Measurements from ENCODE around the gene GALNT10. TPM values are rescaled to one million over a fixed set of nuclear protein-coding genes. Genes with fewer than 3 reads are reported as not detected.
A peak's percentile ranks its signal among the peaks of the same experiment; 100 is the strongest.

Gene GALNT10
- total and polyA plus RNA-seq, 5 donors: 3.4 to 21.7 (median 15.4) TPM

DNA sequence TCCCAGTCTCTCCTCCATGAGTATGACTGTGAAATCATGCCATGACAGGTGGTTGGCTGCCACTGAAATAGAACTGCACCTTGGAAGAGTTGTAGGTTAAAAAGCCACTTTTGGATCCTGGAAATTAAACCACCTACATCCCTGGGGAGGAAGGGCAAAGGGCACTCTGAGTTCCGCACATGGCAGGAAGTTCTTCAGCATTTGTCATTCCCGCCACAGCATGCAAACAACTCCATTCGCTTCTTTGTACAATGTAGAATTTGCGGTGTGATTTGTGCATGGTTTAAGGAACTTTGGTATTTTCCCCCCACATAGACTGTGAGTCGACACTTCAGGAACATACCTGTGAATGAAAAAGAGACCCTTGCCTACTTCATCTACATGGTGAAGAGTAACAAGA is 265.1 kb downstream of the GALNT10 start:
- WGBS: 82% methylated on average over 5 of the region's 5 CpGs
- Histone ChIP-seq H3K4me1 (ENCODE audit: control insufficient read depth, insufficient read depth, low read length) (peaks cover 4% of the 10 kb centered on the region), H3K4me3 (ENCODE audit: low read length) (no peak overlapping the region), H3K27ac (ENCODE audit: low read length) (no peak overlapping the region), H3K27me3 (ENCODE audit: control insufficient read depth, insufficient read depth) (no peaks in the 10 kb centered on the region), H3K9me3 (ENCODE audit: control insufficient read depth, low read length) (no peaks in the 10 kb centered on the region)
- intact Hi-C loops (cut with DNase I): no loop called here
- DNase-seq (no peak), ATAC-seq (no peak)

DNA sequence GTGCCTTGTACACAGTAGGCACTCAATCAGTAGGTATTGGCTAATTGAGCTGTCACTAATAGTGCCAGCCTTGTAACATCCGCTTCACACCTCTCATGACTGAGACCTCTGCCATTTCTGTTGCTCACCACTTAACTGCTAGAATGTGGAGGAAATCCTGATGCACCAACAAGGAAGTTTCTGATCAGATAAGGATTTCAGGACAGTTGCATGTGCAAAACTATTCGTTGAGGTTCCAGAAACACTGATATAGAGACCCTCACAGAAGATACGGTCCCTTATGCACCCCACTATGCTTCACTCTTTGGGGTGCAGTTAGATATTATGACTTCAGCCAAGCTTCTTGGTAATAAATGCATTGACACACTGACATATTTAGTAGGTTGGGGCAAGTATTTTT is 266.0 kb downstream of the GALNT10 start:
- 81% methylated on average over 3 of the region's 3 CpGs for WGBS

DNA sequence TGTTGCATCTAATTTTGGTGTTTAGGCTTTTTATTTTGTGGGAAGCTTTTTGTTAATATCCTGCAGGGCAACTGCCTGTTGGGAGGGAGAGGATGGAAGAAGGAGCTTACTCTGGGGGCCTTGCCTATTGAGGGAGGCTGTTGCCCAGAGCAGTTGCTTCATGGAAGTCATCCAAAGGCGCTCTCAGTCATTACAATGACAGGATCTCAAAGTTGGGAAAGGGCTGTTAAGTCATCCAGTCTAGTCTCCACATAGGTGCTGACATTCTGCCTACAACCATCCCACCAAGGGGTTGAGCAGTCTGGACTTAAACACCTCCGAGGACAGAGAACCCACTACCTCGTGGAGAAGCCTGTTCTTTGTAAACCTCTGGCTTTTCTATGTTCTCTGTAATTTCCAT is 268.5 kb downstream of the GALNT10 start:
- intact Hi-C loops (cut with DNase I): no loop called here
- DNase-seq (no peak), ATAC-seq (no peak)
- H3K27me3 ChIP-seq (ENCODE audit: control insufficient read depth, insufficient read depth): no peaks in the 10 kb centered on the region
- no peak overlapping the region for H3K27ac ChIP-seq (ENCODE audit: low read length)
- no peaks in the 10 kb centered on the region for H3K9me3 ChIP-seq (ENCODE audit: control insufficient read depth, low read length)
- H3K4me3 ChIP-seq (ENCODE audit: low read length): no peak overlapping the region
- 59% methylated on average over 3 of the region's 3 CpGs for whole genome bisulfite sequencing
- H3K4me1 ChIP-seq (ENCODE audit: control insufficient read depth, insufficient read depth, low read length): peaks cover 4% of the 10 kb centered on the region

More for the DNA sequence above, 266.0 kb downstream of the GALNT10 start:
- no peaks in the 10 kb centered on the region for H3K27me3 ChIP-seq (ENCODE audit: control insufficient read depth, insufficient read depth)
- peaks cover 4% of the 10 kb centered on the region for H3K4me1 ChIP-seq (ENCODE audit: control insufficient read depth, insufficient read depth, low read length)
- intact Hi-C loops (cut with DNase I): no loop called here
- H3K27ac ChIP-seq (ENCODE audit: low read length): no peak overlapping the region
- DNase-seq: no peak
- no peaks in the 10 kb centered on the region for H3K9me3 ChIP-seq (ENCODE audit: control insufficient read depth, low read length)
- ATAC-seq: no peak
- no peak overlapping the region for H3K4me3 ChIP-seq (ENCODE audit: low read length)

GRCh38 chr5:154460172-154460571 is 269.6 kb downstream of the GALNT10 start:
- Histone ChIP-seq H3K9me3 (ENCODE audit: control insufficient read depth, low read length) (no peaks in the 10 kb centered on the region), H3K27ac (ENCODE audit: low read length) (no peak overlapping the region), H3K27me3 (ENCODE audit: control insufficient read depth, insufficient read depth) (no peaks in the 10 kb centered on the region), H3K4me1 (ENCODE audit: control insufficient read depth, insufficient read depth, low read length) (peaks cover 4% of the 10 kb centered on the region), H3K4me3 (ENCODE audit: low read length) (no peak overlapping the region)
- no peak for DNase-seq
- intact Hi-C loops (cut with DNase I): no loop called here
- WGBS: 92% methylated on average over 4 of the region's 4 CpGs
- no peak for ATAC-seq

DNA sequence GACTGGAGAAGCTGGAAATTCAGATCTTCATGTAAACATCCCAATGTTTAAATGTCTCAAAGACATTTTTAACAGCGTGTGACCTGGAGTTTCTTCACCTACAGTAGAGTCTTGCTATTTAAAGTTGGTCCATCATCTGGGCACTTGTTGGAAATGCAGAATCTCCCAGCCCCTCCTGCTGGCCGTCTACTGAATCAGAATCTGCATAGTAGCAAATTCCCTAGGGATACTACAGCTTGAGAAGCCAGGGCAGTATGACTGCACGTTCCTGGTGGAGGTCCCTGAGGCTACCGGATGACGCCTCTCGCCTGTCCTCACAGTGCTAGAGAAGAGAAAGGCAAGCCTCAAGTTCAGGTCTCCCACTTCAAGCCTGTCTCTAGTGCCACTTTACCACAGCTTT is 271.0 kb downstream of the GALNT10 start:
- WGBS: 60% methylated on average over 6 of the region's 6 CpGs
- H3K27me3 ChIP-seq (ENCODE audit: control insufficient read depth, insufficient read depth): no peaks in the 10 kb centered on the region
- H3K27ac ChIP-seq (ENCODE audit: low read length): no peak overlapping the region
- intact Hi-C loops (cut with DNase I): no loop called here
- DNase-seq (no peak), ATAC-seq (no peak)
- no peaks in the 10 kb centered on the region for H3K9me3 ChIP-seq (ENCODE audit: control insufficient read depth, low read length)
- peaks cover 4% of the 10 kb centered on the region for H3K4me1 ChIP-seq (ENCODE audit: control insufficient read depth, insufficient read depth, low read length)
- H3K4me3 ChIP-seq (ENCODE audit: low read length): no peak overlapping the region

DNA sequence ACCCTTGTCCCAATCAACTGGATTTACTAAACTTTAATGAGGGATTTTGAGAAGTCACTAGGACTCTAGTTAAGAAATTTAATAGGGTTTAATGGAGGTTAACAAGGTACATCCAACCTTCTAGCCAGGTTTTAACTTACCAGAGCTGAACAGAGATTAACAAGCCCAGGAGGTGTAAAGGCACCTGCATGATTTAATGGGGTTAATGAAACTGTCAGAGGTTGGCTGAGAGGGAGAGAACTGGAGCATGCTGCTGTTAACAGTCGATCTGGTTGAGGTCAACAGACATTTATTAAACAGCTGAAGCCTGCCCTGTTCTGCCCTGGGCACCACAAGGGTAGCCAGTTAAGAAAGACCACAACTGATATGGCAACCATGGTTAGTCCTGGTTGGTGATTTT is 273.9 kb downstream of the GALNT10 start:
- Histone ChIP-seq H3K27ac (ENCODE audit: low read length) (no peak overlapping the region), H3K9me3 (ENCODE audit: control insufficient read depth, low read length) (no peaks in the 10 kb centered on the region), H3K27me3 (ENCODE audit: control insufficient read depth, insufficient read depth) (no peaks in the 10 kb centered on the region), H3K4me3 (ENCODE audit: low read length) (no peak overlapping the region), H3K4me1 (ENCODE audit: control insufficient read depth, insufficient read depth, low read length) (peaks cover under 1% of the 10 kb centered on the region)
- intact Hi-C loops (cut with DNase I): no loop called here
- DNase-seq (no peak), ATAC-seq (no peak)
- WGBS: 58% methylated on average over 1 of the region's 1 CpG

- H3K4me1 ChIP-seq (ENCODE audit: control insufficient read depth, insufficient read depth, low read length): no peaks in the 10 kb centered on the region
Measured at GRCh38 chr5:154465169-154465568, 274.6 kb downstream of the GALNT10 start.

GRCh38 chr5:154466147-154466546 is 275.6 kb downstream of the GALNT10 start:
- intact Hi-C loops (cut with DNase I): loop anchor here in 2 of 4 donors (5.0 kb wide), 1 partner anchor 141 kb away; no protein-coding TSS in a partner anchor

More at GRCh38 chr5:154465169-154465568, 274.6 kb downstream of the GALNT10 start:
- Histone ChIP-seq H3K27me3 (ENCODE audit: control insufficient read depth, insufficient read depth) (no peaks in the 10 kb centered on the region), H3K27ac (ENCODE audit: low read length) (no peak overlapping the region), H3K9me3 (ENCODE audit: control insufficient read depth, low read length) (no peaks in the 10 kb centered on the region), H3K4me3 (ENCODE audit: low read length) (no peak overlapping the region)
- WGBS: 57% methylated on average over 6 of the region's 6 CpGs
- DNase-seq (no peak), ATAC-seq (no peak)
- intact Hi-C loops (cut with DNase I): loop anchor here in 2 of 4 donors (5.0 kb wide), 1 partner anchor 142 kb away; no protein-coding TSS in a partner anchor

GRCh38 chr5:154466671-154467070 is 276.1 kb downstream of the GALNT10 start:
- H3K27ac ChIP-seq (ENCODE audit: low read length): no peak overlapping the region
- no peaks in the 10 kb centered on the region for H3K9me3 ChIP-seq (ENCODE audit: control insufficient read depth, low read length)
- H3K27me3 ChIP-seq (ENCODE audit: control insufficient read depth, insufficient read depth): no peaks in the 10 kb centered on the region
- ATAC-seq (no peak), DNase-seq (no peak)
- H3K4me3 ChIP-seq (ENCODE audit: low read length): no peak overlapping the region
- intact Hi-C loops (cut with DNase I): loop anchor here in 2 of 4 donors (5.0 kb wide), 1 partner anchor 141 kb away; no protein-coding TSS in a partner anchor
- WGBS: 80% methylated on average over 5 of the region's 5 CpGs
- no peaks in the 10 kb centered on the region for H3K4me1 ChIP-seq (ENCODE audit: control insufficient read depth, insufficient read depth, low read length)

More at GRCh38 chr5:154466147-154466546, 275.6 kb downstream of the GALNT10 start:
- no peak overlapping the region for H3K4me3 ChIP-seq (ENCODE audit: low read length)
- H3K27me3 ChIP-seq (ENCODE audit: control insufficient read depth, insufficient read depth): no peaks in the 10 kb centered on the region
- DNase-seq (no peak), ATAC-seq (no peak)
- H3K9me3 ChIP-seq (ENCODE audit: control insufficient read depth, low read length): no peaks in the 10 kb centered on the region
- H3K4me1 ChIP-seq (ENCODE audit: control insufficient read depth, insufficient read depth, low read length): no peaks in the 10 kb centered on the region
- no peak overlapping the region for H3K27ac ChIP-seq (ENCODE audit: low read length)
- 67% methylated on average over 5 of the region's 5 CpGs for WGBS

GRCh38 chr5:154467655-154468354 is 277.3 kb downstream of the GALNT10 start:
- DNase-seq: peak; percentile 79 to 91 (median 90)
- intact Hi-C loops (cut with DNase I): loop anchor here in 3 of 4 donors (2.0 to 5.0 kb wide), 2 partner anchors 139 to 141 kb away; no protein-coding TSS in a partner anchor

GRCh38 chr5:154470137-154470536 is 279.6 kb downstream of the GALNT10 start:
- WGBS: 37% methylated on average over 2 of the region's 2 CpGs
- no peak overlapping the region for H3K27ac ChIP-seq (ENCODE audit: low read length)

More at GRCh38 chr5:154467655-154468354, 277.3 kb downstream of the GALNT10 start:
- Histone ChIP-seq H3K27me3 (ENCODE audit: control insufficient read depth, insufficient read depth) (no peaks in the 10 kb centered on the region), H3K4me1 (ENCODE audit: control insufficient read depth, insufficient read depth, low read length) (no peaks in the 10 kb centered on the region), H3K27ac (ENCODE audit: low read length) (no peak overlapping the region), H3K9me3 (ENCODE audit: control insufficient read depth, low read length) (no peaks in the 10 kb centered on the region), H3K4me3 (ENCODE audit: low read length) (no peak overlapping the region)
- ATAC-seq: peak; percentile 87 to 93
- 36% methylated on average over 18 of the region's 18 CpGs for WGBS

More at GRCh38 chr5:154470137-154470536, 279.6 kb downstream of the GALNT10 start:
- Histone ChIP-seq H3K9me3 (ENCODE audit: control insufficient read depth, low read length) (no peaks in the 10 kb centered on the region), H3K4me3 (ENCODE audit: low read length) (no peak overlapping the region), H3K27me3 (ENCODE audit: control insufficient read depth, insufficient read depth) (no peaks in the 10 kb centered on the region), H3K4me1 (ENCODE audit: control insufficient read depth, insufficient read depth, low read length) (peaks cover 4% of the 10 kb centered on the region)
- ATAC-seq (no peak), DNase-seq (no peak)
- intact Hi-C loops (cut with DNase I): loop anchor here in 1 of 4 donors (5.0 kb wide), 1 partner anchor 137 kb away; no protein-coding TSS in a partner anchor
